ENCODE results near the gene EEF1AKMT2. TPM values are rescaled to one million over a fixed set of nuclear protein-coding genes. Genes with fewer than 3 reads are reported as not detected.
"Not testable (repeated sequence)": the region's sequence is repeated elsewhere in the genome, so short reads cannot be mapped to it uniquely, and the experiment has no call there.

Gene EEF1AKMT2
- total RNA-seq, 1 donor from 2014 or later: 18.4 TPM

- Mint-ChIP-seq H3K36me3 (ENCODE audit: unreplicated experiment) (no peaks in the 10 kb centered on the region), H3K4me3 (ENCODE audit: unreplicated experiment) (no peak overlapping the region)
Measured at GRCh38 chr10:124747745-124748144, 43.9 kb downstream of the EEF1AKMT2 start.

DNA sequence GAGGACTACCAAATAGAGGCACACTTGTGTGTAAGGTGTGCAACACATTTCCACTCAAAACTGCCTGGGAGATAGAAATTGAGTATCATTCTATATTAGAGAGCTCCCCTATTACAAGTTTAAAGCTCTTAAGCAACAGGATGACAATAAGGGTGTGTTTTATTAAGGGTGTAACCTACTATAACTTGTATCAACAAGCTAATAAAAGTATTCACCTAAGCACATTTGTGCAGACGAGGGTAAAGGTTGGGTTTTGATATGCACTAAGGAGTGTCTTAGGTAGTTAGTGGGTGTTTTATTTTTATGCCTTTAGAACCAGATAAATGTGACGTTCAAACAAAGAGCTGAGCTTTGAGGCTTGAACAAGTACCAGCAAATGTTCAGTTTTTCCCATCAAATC, 44.7 kb downstream of the EEF1AKMT2 start:
- H3K36me3 Mint-ChIP-seq (ENCODE audit: unreplicated experiment): no peaks in the 10 kb centered on the region
- H3K4me3 Mint-ChIP-seq (ENCODE audit: unreplicated experiment): no peak overlapping the region
- H3K27ac Mint-ChIP-seq (ENCODE audit: unreplicated experiment): no peak overlapping the region
- peaks cover 10% of the 10 kb centered on the region for H3K27me3 Mint-ChIP-seq (ENCODE audit: unreplicated experiment)
- DNase-seq: no peak
- no peaks in the 10 kb centered on the region for H3K4me1 Mint-ChIP-seq (ENCODE audit: low read depth, unreplicated experiment)
- peaks cover 2% of the 10 kb centered on the region for H3K9me3 Mint-ChIP-seq (ENCODE audit: unreplicated experiment)
- TF ChIP-seq, protein P1, sequence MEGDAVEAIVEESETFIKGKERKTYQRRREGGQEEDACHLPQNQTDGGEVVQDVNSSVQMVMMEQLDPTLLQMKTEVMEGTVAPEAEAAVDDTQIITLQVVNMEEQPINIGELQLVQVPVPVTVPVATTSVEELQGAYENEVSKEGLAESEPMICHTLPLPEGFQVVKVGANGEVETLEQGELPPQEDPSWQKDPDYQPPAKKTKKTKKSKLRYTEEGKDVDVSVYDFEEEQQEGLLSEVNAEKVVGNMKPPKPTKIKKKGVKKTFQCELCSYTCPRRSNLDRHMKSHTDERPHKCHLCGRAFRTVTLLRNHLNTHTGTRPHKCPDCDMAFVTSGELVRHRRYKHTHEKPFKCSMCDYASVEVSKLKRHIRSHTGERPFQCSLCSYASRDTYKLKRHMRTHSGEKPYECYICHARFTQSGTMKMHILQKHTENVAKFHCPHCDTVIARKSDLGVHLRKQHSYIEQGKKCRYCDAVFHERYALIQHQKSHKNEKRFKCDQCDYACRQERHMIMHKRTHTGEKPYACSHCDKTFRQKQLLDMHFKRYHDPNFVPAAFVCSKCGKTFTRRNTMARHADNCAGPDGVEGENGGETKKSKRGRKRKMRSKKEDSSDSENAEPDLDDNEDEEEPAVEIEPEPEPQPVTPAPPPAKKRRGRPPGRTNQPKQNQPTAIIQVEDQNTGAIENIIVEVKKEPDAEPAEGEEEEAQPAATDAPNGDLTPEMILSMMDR (IDR thresholded peaks at IDR 0.05; ENCODE audit: partially characterized antibody, unreplicated experiment): no peak

More at GRCh38 chr10:124747745-124748144, 43.9 kb downstream of the EEF1AKMT2 start:
- DNase-seq: no peak
- no peak overlapping the region for H3K27ac Mint-ChIP-seq (ENCODE audit: unreplicated experiment)
- H3K9me3 Mint-ChIP-seq (ENCODE audit: unreplicated experiment): no peaks in the 10 kb centered on the region
- H3K27me3 Mint-ChIP-seq (ENCODE audit: unreplicated experiment): peaks cover 5% of the 10 kb centered on the region
- H3K4me1 Mint-ChIP-seq (ENCODE audit: low read depth, unreplicated experiment): no peaks in the 10 kb centered on the region
- TF ChIP-seq, protein P1 (IDR thresholded peaks at IDR 0.05; ENCODE audit: partially characterized antibody, unreplicated experiment): no peak

- not testable (repeated sequence) for H3K27ac Mint-ChIP-seq (ENCODE audit: unreplicated experiment); H3K4me1 Mint-ChIP-seq (ENCODE audit: low read depth, unreplicated experiment); H3K4me3 Mint-ChIP-seq (ENCODE audit: unreplicated experiment); H3K9me3 Mint-ChIP-seq (ENCODE audit: unreplicated experiment); DNase-seq; H3K36me3 Mint-ChIP-seq (ENCODE audit: unreplicated experiment)
- H3K27me3 Mint-ChIP-seq (ENCODE audit: unreplicated experiment): peaks cover 10% of the 10 kb centered on the region
Measured at GRCh38 chr10:124746447-124746846, 45.2 kb downstream of the EEF1AKMT2 start.

GRCh38 chr10:124745673-124746072, 46.0 kb downstream of the EEF1AKMT2 start:
- no peak for DNase-seq
- Mint-ChIP-seq H3K9me3 (ENCODE audit: unreplicated experiment) (peaks cover 4% of the 10 kb centered on the region), H3K36me3 (ENCODE audit: unreplicated experiment) (no peaks in the 10 kb centered on the region), H3K4me3 (ENCODE audit: unreplicated experiment) (no peak overlapping the region), H3K27me3 (ENCODE audit: unreplicated experiment) (peaks cover 10% of the 10 kb centered on the region), H3K4me1 (ENCODE audit: low read depth, unreplicated experiment) (peaks cover 10% of the 10 kb centered on the region), H3K27ac (ENCODE audit: unreplicated experiment) (no peak overlapping the region)
- TF ChIP-seq, protein P1 (IDR thresholded peaks at IDR 0.05; ENCODE audit: partially characterized antibody, unreplicated experiment): peak; percentile 28

- peak overlapping the region; percentile 82 for H3K4me3 Mint-ChIP-seq (ENCODE audit: unreplicated experiment)
- H3K27ac Mint-ChIP-seq (ENCODE audit: unreplicated experiment): no peak overlapping the region
- TF ChIP-seq, protein P1 (IDR thresholded peaks at IDR 0.05; ENCODE audit: partially characterized antibody, unreplicated experiment): no peak
- H3K36me3 Mint-ChIP-seq (ENCODE audit: unreplicated experiment): no peaks in the 10 kb centered on the region
- peaks cover 4% of the 10 kb centered on the region for H3K9me3 Mint-ChIP-seq (ENCODE audit: unreplicated experiment)
- no peak for DNase-seq
- H3K4me1 Mint-ChIP-seq (ENCODE audit: low read depth, unreplicated experiment): peaks cover 14% of the 10 kb centered on the region
- H3K27me3 Mint-ChIP-seq (ENCODE audit: unreplicated experiment): peaks cover 10% of the 10 kb centered on the region
Measured at GRCh38 chr10:124745252-124745651, 46.4 kb downstream of the EEF1AKMT2 start.
